NCI-H146 (cell line): Measurements from ENCODE around the gene C2CD3.
A peak's percentile ranks its signal among the peaks of the same experiment; 100 is the strongest.
"Not testable (repeated sequence)": the region's sequence is repeated elsewhere in the genome, so short reads cannot be mapped to it uniquely, and the experiment has no call there.

Experiments used
- DNase-seq: peaks from one replicate; lab custom pipeline; 2025; lab: John Stamatoyannopoulos, UW

Gene C2CD3

GRCh38 chr11:74069146-74070046 is 101.4 kb downstream of the C2CD3 start:
- DNase-seq, result peak; percentile 91

DNA sequence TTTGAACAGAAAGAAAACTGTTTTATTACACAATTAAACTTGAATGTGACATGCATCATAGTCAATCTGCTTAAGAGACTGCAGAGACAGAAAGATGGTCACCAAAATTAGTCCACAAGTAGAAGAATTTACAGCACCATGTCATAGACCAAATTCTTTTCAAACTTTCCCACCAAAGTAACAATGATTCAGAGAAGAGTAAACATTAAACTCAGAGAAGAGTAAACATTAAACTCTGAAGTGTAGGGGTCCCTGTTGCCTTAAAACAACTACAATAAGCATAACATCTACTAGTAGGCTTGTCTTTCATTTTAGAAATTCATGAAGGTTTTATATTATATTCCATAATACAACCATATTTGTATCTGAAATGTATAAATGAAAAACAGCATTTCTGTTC is 104.1 kb downstream of the C2CD3 start:
- DNase-seq, result not testable (repeated sequence)

DNA sequence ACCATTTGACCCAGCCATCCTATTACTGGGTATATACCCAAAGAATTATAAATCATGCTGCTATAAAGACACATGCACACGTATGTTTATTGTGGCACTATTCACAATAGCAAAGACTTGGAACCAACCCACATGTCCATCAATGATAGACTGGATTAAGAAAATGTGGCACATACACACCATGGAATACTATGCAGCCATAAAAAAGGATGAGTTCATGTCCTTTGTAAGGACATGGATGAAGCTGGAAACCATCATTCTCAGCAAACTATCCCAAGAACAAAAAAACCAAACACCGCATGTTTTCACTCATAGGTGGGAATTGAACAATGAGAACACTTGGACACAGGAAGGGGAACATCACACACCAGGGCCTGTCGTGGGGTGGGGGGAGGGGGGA is 105.3 kb downstream of the C2CD3 start:
- DNase-seq, result not testable (repeated sequence)

- DNase-seq, result not testable (repeated sequence)
Measured at GRCh38 chr11:74063628-74064027, 107.2 kb downstream of the C2CD3 start.

- DNase-seq, result not testable (repeated sequence)
Measured at GRCh38 chr11:74061599-74061998, 109.2 kb downstream of the C2CD3 start.

- no peak for DNase-seq
Measured at GRCh38 chr11:74057249-74058151, 113.3 kb downstream of the C2CD3 start.

DNA sequence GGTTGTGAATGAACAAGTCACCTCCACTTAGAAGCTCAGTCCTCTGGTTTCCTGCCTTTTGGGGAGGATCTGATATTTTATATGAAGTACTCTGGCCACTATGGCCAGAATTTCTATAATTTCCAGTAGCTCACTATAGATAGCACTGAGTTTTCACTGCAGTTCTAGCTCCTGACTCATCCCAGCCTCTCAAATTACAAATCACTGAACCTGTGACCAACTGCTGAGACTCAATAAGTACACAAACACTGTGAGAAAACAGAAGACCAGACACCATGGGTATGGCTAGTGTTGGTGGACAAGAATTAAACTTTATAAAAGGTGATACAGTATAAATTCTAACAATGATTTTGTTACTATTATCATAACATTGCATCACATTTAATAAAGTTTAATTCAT is 114.9 kb downstream of the C2CD3 start:
- peak; percentile 41 for DNase-seq

DNA sequence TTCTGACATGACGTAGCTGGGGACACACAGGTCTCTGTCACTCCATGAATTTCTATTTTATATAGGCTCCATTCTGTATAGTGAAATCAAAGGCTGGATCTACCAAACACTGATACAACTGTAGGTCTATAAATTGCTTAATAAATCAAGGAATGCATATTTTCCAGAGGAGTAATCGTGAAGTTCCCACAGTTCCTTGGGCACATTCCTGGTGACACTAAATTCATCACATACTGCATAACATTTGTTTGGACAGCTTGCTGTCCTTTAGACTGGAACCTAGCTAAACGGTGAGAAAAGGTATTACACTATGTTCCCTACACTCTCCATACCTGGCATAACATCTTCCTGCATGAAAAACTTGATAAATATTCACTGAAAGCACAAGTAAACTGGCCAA is 120.3 kb downstream of the C2CD3 start:
- DNase-seq, result no peak

DNA sequence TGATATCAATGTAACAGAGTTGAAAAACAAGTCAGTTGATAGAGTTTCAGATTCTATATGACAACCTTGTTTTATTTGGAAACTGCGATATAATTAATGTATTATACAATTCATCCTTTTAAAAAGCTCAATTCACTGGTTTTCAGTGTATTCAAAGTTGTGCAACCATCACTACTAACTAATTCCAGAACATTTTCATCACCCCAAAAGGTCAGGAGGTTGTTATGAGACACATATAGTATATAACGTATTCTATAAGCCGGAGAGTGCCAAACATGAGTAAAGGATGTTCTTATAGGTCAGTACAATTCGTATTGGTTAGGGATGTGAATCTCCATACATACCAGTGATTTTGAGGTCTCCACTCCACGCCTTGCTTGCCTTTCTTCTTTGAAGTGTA is 121.8 kb downstream of the C2CD3 start:
- DNase-seq, result no peak

DNA sequence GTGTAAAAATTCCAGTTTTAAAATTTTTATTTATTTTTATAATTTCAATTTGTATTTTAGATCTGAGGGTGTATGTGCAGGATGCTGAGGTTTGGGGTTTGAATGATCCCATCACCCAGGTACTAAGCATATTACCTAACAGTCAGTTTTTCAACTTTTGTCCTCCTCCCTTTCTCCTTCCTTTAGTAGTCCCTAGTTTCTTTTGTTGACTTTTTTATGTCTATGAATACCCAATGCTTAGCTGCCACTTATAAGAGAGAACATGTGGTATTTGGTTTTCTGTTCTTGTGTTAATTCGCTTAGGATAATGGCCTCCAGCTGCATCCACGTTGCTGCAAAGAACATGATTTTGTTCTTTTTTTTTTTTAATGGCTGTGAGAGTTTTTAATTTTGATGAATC is 126.3 kb downstream of the C2CD3 start:
- DNase-seq, result no peak

GRCh38 chr11:74043450-74043849 is 127.4 kb downstream of the C2CD3 start:
- DNase-seq, result no peak

- DNase-seq, result no peak
Measured at GRCh38 chr11:74037309-74037708, 133.5 kb downstream of the C2CD3 start.

GRCh38 chr11:74035264-74035663 is 135.5 kb downstream of the C2CD3 start:
- DNase-seq, result no peak

DNA sequence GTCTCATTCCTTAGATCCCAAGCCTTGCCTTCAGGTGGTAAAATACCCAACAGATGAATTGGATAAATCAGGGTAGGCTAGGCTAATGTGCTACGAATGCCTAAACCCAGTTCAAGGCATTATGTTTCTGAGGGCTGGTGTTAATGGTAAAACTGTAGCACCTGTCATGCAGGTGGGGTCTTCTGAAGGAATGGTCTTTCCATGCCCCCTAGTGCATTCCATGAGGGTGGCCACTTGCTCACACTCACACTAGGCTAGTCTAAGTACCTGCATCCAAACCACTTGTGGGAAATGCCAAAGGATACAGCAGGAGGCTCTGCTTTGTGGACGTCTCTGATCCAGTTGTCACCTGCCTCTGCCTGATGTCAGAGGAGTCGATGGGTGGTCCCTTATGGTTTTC is 137.8 kb downstream of the C2CD3 start:
- no peak for DNase-seq

DNA sequence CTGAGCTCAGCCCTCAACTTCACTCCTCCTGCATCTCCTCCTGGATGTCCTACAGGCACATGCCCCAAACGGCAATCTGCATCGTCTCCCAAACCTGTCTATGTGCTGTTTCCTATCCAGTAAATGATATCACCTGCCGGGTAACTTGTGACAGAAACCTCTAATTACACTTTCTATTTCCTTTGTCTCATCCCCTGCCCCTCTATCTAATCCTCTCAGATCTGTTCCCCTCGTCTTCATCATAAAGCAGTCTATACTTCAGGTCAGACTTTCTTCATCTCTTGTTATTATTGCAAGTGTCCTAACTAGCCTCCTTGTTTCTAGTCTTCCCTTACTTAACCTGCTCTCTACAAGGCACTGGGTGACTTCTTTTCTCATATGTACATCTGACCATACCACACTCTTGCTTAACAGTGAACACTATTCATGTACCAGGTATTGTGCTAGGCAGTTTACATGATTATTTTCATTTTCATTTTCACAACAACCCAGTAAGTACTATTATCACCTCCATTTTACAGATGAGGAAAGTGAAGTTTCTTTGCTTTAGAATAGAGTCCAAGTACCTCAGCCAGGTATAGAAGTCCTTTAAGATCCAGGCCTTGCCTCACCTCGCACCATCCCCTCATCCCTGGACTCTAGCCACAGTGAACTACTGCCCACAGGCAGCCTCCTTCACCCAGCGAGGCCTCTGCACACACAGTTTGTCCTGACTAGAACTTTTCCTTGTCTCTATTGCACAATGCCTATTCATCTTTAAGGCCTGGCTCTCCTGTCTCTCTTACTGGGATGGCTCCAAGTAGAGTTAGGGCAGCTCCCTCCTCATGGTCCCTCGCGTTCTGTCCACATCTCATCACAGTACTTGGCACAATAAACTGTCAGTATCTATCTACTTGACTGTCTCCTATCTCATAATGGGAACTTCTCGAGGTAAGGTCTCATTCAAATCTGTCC is 139.8 kb downstream of the C2CD3 start:
- DNase-seq, result no peak

- no peak for DNase-seq
Measured at GRCh38 chr11:74025467-74026166, 145.2 kb downstream of the C2CD3 start.

DNA sequence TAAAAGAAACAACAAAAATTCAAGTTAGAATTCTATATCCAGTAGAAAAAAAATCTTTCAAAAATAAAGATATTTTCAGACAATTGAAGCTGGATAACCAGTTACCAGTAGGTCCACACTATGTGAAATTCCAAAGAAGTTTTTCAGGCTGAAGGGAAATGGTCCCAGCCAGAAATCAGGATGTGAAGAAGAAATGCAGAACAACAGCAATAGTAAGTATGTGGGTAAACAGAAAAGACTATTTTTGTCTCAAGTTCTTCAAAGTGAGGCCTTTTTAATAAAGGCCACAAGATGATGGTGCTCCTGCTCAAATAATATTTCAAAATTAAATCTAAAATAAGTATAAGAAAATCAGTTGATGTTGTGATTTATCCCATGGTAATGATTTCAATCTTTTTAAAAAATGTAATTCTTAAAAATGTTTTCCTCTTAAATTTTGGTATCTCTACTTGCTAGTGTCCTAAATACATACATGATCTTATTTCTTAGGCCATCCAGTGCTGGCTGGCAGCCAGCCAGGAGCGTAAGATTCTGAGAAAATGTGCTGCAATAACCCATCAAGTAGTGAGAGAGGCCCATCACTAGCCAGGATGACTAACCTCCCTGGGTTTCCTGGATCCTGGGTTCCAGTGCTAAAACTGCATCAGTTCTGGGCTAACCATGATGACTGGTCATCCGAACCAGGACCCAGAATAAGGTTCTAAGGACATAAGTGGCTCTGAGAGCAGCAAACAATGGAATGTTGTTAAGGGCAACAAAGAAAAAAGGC is 146.4 kb downstream of the C2CD3 start:
- DNase-seq, result no peak

GRCh38 chr11:74023276-74023675 is 147.5 kb downstream of the C2CD3 start:
- DNase-seq, result no peak

DNA sequence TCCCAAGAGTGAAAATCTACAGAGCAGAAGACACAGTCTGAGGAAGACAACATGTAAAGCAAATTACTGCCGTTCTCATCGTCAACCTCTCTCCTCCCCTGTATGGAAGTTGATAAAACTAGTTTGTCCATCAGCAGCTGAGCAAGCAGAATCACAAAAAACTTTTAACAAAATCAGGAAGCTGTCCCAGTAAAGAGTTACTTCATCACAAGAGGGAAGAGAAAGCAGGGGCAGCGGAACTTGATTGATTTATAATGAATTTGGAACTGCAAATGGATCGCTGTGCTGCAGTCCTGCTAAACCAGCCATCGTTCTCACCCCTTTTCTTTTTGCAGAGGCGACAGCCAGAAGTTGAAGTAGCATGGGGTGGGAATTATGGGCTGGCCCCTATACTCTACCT is 148.3 kb downstream of the C2CD3 start:
- DNase-seq, result no peak

GRCh38 chr11:74021998-74022397 is 148.8 kb downstream of the C2CD3 start:
- no peak for DNase-seq
